HG03066 (cell line): ENCODE measurements around the gene ZNF609.
"Not testable (repeated sequence)": the region's sequence is repeated elsewhere in the genome, so short reads cannot be mapped to it uniquely, and the experiment has no call there.

Source experiments
- ATAC-seq: cut with Tn5 transposase; IDR thresholded peaks from one replicate; pipeline ENCODE4 v1.9.1; 2021; ENCODE audit warnings: low read depth; ENCODE audit not compliant: unreplicated experiment

The ZNF609 gene

DNA sequence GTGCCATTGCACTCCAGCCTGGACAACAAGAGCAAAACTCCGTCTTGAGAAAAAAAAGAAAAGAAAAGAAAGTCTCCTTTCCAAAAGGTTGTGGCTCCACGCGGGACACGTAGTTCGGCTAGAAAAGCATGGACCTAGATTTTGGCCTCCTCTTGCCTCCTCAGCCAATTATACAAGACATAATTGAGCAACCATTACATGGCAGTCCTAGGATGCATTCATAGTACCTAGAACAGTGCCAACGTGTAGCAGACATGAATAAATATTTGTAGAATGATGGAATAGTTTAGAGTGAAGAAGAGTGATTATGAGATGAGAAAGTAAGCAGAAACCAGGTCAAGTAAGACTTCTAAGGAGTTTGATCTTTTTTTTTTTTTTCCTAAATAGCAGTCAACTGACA lies 112.5 kb downstream of the ZNF609 start:
- ATAC-seq = no peak

DNA sequence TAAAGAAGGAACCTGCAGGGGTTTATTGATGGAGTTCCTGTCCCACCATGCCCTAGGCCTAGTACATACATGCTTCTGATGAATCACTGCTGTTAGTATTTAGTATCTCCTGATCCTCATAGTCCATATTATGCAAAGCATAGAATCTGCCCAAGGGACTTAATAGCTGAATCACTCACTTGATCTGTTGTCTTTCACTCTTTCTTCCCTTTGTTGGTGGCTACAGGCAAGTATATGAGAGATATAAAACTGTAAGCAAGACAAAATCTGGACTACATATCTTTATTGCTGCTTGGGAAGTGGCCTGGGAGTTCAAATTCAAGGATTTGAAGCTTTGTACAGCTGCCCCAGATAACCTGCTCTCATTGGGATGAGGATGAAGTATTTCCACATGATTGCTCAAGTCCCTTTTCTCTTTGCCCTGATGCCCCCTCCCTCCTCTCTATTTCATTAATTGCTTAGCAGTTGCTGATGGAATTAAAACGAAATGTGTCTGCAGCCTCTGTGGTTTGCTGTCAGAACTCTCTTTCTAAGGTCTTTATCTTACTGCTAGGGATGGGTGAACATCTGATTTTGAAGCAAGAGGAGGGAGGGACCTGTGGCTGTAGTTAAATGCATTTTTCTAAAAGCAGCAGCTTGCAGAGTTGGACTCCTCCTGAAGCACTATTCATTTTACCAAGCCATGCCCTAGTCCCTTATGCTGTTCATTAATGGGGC lies 114.1 kb downstream of the ZNF609 start:
- no peak for ATAC-seq

DNA sequence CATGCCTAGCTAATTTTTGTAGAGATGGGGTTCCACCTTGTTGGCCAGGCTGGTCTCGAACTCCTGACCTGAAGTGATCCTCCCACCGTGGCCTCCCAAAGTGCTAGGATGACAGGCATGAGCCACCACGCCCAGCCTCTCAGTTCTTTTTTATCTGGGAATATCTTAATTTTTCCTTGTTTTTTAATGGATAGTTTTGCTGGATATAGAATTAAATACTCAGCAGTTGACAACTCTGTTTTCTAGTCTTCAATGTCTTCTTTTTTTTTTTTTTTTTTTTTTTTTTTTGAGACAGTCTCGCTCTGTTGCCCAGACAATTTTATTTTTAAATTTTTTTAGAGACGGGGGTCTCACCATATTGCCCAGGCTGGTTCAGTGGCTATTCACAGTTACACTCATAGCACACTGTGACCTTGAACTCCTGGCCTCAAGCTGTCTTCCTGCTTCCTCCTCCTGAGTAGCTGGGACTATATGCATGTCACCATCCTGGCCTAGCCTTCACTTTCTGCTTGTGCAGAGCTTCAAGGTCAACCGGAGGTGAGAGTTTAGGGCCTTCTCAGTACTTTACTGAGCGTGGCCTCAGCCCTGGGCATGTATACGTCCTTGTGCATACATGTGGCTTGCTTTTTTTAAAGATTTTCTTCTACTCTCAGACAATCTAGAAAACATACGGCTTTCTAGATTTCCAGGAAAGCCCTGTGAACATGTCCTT lies 120.5 kb downstream of the ZNF609 start:
- no peak for ATAC-seq

DNA sequence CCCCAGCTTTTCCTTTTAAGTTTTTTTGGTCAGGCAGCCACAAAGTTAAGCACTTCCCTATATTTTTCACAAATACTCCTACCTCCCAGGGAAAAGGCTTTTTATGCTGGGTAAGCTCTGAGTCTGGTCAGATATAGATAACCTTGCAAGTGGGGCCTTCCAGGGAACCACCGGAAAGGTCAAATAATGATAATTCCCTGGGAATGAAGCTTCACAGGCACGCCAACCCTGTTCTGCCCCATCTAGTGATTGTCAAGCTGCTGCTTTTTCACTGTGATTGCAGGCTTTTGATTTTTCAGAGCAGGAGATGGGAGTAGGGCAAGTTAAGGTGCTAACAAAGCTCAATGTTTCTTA lies 121.0 kb downstream of the ZNF609 start:
- ATAC-seq = no peak

DNA sequence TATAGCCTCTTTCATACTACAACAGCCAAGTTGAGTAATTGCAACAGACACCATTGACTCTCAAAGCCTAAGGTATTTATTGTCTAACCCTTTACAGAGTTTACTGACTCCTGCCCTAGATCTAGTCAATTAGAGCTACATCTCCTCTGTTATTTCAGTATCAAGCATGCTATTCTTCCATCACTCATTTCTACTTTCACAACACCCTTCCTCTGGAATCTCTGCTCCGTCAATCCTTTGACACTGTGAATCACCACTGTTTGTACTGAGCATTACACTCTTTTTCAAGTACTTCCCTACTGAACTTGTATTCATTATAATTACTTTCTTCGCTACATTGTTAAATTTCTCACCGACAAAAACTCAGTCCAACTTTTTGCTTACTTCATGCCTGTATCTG lies 121.8 kb downstream of the ZNF609 start:
- ATAC-seq = no peak

DNA sequence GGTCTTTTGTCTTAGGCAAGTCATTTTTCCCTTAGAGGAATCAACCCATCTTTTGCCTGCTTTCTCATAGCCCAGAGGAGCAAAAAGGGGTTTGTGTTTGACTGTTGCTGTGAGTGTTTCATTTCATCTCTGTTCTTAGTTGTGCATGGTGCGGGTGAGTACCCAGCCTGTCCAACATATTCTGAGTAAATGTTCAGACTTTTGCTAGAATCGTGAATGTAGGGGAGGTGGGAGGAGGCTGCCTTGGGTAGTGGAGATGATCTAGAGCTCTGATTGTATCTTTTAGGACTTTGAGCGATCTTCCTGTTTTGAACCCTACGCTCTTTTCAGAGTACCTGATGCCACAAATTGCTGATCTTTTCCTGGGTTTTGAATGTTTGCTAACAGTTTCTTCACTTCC lies 123.1 kb downstream of the ZNF609 start:
- no peak for ATAC-seq

DNA sequence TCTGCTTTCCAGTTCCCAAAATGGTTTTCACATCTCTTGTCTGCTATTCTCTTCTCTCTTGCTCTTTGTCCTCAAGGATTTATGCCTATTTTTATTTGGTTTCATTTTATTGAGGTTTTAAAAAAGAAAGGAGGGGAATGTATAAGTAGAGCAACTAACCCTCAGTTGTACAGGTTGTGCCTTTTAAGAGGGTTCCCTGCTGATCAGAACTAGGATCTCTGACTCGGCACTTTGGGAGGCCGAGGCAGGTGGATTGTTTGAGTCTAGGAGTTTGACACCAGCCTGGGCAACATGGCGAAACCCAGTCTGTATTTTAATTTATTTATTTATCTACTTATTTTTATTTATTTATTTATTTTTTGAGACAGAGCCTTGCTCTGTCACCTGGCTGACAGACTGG lies 123.6 kb downstream of the ZNF609 start:
- ATAC-seq = no peak

DNA sequence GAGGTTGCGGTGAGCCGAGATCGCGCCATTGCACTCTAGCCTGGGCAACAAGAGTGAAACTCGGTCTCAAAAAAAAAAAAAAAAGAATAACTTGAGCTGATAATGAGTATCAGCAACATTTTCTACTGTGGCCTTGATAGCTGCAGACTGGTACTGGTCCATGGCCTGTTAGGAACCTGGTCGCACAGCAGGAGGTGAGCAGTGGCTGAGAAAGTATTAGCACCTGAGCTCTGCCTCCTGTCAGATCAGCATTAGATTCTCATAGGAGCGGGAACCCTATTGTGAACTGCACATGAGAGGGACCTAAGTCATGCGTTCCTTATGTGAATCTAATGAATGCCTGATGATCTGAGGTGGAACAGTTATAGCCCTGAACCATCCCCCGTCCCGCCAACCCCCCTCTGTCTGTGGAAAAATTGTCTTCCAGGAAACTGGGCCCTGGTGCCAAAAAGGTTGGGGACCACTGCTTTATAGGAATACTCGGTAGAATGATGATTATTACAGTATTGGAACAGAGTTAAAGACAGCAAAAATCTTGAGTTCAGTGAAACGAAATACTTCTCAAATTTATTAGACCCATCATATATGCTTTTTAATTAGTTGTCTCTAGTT lies 126.0 kb downstream of the ZNF609 start:
- no peak for ATAC-seq

DNA sequence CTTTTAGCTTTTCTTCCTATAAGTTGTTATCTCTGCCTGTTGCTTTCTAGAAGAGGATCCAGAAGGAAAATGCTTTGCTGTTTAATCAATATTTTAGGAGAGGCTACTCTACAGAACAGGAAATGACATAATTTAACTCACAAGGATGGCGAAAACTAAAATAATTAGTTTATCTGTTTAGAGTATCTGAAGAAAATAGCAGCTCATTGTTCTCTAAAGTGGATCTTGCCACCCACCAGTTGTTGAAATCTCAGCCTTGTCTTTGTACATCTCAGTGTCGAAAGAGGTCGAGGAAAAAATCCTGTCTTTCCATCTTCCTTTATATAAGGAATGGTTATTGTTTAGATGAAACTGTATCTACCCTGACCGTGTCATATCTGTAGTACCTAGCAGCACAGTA lies 126.6 kb downstream of the ZNF609 start:
- ATAC-seq = no peak

DNA sequence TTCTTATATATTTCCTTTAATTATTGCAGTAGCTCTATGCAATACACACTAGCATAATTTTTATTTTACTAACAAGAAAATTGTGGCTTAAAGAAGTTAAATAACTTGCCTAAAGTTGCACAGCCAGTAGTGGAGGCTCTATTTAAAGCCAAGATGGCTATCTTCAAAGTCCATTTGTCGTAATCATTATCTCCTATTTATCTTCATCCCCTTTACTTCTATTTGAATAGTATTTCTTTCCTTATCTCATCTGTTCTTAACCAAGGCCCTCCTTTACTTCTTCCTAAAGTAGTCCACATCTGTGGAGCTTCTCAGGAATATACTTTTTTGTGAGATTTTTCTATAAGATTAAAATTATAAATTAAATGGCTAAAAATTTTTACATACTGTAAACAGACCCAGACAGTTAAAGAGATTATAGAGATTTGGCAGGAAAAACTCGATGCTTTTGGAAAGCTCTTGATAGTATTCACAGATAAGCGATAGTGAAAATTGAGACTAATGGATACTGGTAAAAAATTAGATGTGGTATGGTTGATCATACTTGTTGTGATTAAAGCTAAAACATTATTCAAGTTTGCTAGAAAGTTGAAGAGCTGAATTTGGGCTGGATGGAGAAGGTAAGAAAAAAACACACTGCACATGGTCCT lies 129.2 kb downstream of the ZNF609 start:
- no peak for ATAC-seq

DNA sequence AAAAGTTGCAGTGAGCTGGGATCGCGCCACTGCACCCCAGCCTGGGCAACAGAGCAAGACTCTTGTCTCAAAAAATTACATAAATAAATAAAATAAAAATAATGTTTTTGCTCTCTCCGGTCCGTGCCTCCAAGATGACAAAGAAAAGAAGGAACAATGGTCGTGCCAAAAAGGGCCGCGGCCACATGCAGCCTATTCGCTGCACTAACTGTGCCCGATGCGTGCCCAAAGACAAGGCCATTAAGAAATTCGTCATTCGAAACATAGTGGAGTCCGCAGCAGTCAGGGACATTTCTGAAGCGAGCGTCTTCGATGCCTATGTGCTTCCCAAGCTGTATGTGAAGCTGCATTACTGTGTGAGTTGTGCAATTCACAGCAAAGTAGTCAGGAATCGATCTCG lies 132.5 kb downstream of the ZNF609 start:
- ATAC-seq = not testable (repeated sequence)

DNA sequence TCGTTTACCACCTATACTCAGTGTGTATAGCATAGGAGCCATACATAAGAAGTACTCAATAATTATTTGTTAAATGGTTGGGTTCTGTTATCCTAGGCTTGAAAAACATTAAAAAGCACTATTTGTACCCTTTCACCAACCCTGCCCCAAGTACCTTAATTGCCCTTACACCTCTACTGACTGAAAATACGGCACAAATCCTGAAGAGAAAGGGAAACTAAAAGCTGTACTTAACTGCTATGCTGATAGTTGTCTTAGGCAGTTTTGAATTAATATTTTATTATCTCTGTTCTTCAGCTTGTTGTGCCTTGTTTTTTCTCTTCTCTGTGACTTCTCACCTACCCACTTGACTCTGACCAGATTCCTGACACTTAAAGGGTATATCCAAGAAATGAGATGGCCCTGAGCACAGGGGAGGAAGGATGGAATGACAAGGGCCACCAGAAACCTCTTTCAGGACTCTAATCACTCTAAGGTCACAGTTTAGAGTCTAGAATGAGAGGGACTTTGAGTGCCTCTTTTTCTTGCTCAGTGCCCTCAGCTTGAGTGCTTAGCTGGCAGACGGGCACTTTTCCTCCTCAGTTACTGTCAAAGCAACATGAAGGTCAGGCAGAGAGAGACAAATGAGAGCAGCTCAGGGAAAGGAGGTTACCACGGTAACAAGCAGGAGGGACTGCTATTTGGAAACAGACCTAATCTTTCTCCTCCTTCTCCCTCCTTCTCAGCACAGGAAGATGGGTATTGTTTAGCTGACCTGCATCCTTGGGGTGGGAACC lies 136.5 kb downstream of the ZNF609 start:
- no peak for ATAC-seq

DNA sequence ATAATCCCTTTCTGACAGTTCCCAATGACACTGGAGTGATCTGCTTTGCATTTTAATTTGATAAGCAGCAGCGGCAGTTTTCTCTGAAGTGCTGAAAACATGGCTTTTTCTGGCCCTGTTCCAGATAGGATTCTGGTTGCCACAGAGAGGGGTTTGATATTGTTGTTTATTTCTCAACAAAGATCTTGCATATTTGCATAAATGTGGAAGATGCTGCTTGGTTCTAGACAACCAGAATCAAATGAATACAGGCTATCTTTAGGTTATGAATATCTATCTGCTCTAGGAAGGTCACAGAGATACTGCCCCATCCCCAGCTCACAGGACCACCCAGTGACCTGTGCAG lies 137.1 kb downstream of the ZNF609 start:
- ATAC-seq = no peak

DNA sequence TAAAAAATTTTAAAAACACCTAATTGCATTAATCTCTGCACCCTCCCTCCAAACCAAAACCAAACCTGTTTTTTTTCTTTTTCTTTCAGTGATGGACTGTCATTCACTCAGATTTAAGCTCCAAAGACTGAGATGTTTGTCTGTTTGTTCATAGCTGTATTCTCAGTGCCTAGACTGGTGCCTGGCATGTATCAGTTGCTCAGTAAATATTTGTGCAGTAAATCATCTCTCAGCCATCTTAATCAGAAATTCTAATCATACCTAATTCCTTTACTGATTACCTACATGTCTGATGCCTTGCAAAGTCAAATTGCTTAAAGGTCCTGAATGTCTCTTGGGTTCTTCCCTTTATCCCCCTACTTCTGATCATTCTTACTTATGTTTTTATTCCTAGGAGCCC lies 138.8 kb downstream of the ZNF609 start:
- no peak for ATAC-seq

DNA sequence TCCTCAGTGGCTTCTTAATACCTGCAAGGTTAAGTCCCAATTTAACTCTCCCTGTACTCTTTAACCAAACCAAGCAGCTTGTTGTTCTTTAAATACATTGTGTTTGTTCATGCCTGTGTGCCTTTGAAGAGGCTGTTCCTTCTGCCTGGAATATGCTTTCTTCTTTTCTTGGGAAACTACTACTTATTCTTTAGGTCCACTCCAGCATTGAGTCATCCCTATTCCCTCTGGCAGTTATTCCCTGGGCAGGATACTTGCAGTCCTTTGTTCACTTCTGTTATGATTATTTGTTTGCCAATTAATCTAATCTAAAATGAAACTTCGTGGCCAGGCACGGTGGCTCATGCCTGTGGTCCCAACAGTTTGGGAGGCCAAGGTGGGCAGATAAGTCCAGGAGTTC lies 139.3 kb downstream of the ZNF609 start:
- no peak for ATAC-seq

DNA sequence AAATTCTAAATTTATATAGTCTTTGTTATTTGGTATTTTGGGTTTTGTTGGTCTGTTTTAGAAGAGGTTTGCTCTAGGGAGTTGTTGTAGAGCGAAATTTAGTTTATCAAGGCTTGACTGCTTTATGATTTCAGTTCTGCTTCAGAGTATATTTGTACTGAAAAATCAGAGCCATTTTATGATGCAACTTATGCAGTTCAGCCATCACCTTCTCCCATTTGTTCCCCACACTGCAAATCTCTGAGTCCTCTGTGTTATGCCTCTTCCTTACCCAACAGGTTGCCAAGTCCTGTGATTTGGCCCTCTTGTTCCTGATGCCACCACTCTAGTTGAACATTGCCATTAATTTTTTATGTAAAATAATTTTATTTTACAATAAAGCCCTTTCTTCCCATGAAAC lies 140.4 kb downstream of the ZNF609 start:
- no peak for ATAC-seq

DNA sequence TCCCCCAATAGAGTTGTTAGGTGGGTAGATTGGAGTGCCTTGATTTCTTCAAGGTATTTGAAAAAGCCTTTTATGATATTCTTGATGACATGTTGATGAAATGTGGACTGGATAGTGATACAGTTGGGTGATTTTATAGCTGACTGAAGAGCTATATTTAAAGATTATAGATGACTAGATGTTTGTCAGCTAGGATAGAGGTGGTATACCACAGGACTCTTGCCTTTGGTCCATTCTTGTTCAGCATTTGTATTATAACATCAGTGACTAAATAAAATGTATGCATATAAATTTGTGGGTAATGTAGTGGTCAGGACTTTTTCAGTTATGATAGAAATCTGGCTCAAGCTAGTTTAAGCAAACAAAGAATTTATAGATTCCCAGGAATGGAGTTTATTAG lies 143.9 kb downstream of the ZNF609 start:
- ATAC-seq = no peak

DNA sequence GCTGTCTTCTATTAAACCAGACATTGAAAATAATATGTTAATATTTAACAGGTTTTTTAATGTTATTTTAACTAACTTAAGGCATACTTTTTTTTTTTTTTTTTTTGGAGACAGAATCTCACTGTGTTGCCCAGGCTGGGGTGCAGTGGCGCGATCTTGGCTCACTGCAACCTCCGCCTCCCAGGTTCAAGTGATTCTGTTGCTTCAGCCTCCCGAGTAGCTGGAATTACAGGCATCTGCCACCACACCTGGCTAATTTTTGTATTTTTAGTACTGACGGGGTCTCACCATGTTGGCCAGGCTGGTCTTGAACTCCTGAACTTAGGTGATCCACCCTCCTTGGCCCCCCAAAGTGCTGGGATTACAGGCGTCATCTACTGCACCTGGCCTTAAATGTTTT lies 147.0 kb downstream of the ZNF609 start:
- not testable (repeated sequence) for ATAC-seq

DNA sequence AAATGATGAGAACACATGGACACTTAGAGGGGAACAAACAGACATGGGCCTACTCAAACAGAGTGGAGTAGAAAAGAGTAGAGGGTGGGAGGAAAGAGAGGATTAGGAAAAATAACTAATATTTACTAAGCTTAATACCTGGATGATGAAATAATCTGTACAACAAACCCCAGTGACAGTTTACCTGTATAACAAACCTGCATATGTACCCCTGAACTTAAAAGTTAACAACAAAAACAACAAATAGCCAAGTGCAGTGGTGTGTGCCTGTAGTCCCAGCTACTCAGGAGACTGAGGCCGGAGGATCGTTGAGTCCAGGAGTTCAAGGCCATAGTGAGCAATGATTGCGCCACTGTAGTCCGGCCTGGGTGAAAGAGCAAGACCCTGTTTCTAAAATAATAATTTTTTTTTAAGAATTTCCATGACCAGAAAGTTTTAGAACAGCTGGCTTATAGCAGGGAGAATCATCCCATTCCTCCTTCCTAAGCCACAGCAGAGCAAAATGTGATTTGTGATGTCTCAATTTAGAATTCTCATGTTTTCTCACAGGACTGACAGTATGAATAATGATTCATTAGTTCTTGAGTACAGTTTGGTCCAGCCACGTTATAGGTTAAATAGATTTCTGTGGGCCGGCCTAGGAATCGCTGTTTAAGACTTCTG lies 150.0 kb downstream of the ZNF609 start:
- no peak for ATAC-seq

DNA sequence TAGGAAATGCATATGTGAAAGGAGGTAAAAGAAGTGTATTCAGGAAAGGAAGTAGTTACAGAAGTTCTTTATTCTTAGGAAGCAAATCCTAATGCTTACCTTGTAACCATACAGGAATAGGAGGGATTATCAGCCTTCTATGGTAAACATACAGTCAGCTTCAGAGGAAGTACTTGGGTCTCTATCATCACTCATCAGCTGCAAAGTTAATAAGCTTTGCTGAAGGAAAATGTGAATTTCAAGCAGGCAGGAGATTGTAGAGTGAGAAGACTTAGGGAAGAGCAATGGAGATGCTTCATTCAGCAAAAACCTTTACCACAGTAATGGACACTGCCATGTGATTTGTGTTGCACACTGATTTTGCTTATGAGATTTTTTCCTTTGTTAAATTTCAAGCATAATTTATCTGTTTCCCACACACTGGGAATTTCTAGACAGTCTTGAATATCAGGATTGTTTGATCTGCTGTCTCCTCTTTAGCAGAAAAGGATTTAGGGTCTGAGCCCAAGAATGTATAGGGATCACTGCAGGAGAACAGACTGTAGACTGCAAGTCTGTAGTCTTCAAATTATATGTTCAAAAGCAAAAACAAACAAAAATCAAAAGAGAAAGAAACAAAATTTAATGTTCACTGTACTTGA lies 150.8 kb downstream of the ZNF609 start:
- no peak for ATAC-seq
